T-helper 2 cell treated with Interferon-gamma antibody and Interleukin-4, amounts not matched to agents 5 μg/mL and 100 μg/mL, for 36 hours (primary cell): ENCODE results near the gene DRD1.

Experiments
- DNase-seq: peaks from one replicate; pipeline ENCODE4 v3.0.0; 2021; ENCODE audit warnings: low spot score
- H3K27ac Mint-ChIP-seq: one replicate; pipeline ENCODE4 v1.8.0; 2021; ENCODE audit warnings: mild to moderate bottlenecking, mixed read lengths
- H3K27me3 Mint-ChIP-seq: one replicate; pipeline ENCODE4 v1.8.0; 2021; ENCODE audit warnings: low read depth, mixed read lengths
- H3K36me3 Mint-ChIP-seq: one replicate; pipeline ENCODE4 v1.8.0; 2021; ENCODE audit warnings: low read depth, mixed read lengths
- H3K4me1 Mint-ChIP-seq: one replicate; pipeline ENCODE4 v1.8.0; 2021; ENCODE audit warnings: low read depth, mixed read lengths
- H3K4me3 Mint-ChIP-seq: one replicate; pipeline ENCODE4 v1.8.0; 2022; ENCODE audit warnings: mild to moderate bottlenecking, moderate library complexity, mixed read lengths
- H3K9me3 Mint-ChIP-seq: one replicate; pipeline ENCODE4 v1.8.0; 2021; ENCODE audit warnings: mixed read lengths

The DRD1 gene

GRCh38 chr5:175444060-175444904 lies at the start of gene DRD1:
Gene DRD1 (minus strand): TSS chr5:175444182. CDS start chr5:175443099, 1,083 bp downstream.
- Mint-ChIP-seq H3K4me3 (peak within 1 kb of the TSS; percentile 61), H3K4me1 (peaks cover 2% of the 10 kb centered on the region), H3K27me3 (peaks cover 80% of the 10 kb centered on the region), H3K9me3 (no peaks in the 10 kb centered on the region), H3K36me3 (no peaks in the 10 kb centered on the region), H3K27ac (no peak within 1 kb of the TSS)
- peak; percentile 36 for DNase-seq

- H3K27me3 Mint-ChIP-seq: no peaks in the 10 kb centered on the region
- no peaks in the 10 kb centered on the region for H3K9me3 Mint-ChIP-seq
- H3K4me1 Mint-ChIP-seq: peaks cover 40% of the 10 kb centered on the region
- H3K27ac Mint-ChIP-seq: no peak overlapping the region
- no peak for DNase-seq
- peaks cover 61% of the 10 kb centered on the region for H3K36me3 Mint-ChIP-seq
- H3K4me3 Mint-ChIP-seq: no peak overlapping the region
Observed at GRCh38 chr5:175493726-175494125, 49.7 kb upstream of the DRD1 start.

DNA sequence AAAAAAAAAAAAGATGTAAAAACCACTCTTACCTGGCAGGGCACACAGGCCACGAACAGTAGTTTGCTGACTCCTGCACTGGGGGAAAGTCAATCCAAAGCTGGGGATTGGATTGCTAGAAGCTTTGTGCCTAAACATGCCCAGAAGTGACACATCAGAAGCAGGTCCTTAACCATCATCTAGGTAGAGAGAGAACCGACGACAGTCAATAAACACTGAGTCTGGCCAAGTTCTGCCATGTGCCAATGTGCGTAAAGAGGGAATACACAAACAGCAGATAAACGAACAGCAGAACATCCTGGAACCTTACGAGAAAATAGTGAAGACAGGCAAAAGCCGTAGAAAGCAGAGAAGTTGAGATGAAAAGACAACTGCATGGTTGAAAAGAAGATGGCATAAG lies 49.3 kb upstream of the DRD1 start:
- no peak overlapping the region for H3K27ac Mint-ChIP-seq
- peaks cover 43% of the 10 kb centered on the region for H3K4me1 Mint-ChIP-seq
- H3K9me3 Mint-ChIP-seq: no peaks in the 10 kb centered on the region
- peaks cover 63% of the 10 kb centered on the region for H3K36me3 Mint-ChIP-seq
- no peak for DNase-seq
- no peak overlapping the region for H3K4me3 Mint-ChIP-seq
- no peaks in the 10 kb centered on the region for H3K27me3 Mint-ChIP-seq

DNA sequence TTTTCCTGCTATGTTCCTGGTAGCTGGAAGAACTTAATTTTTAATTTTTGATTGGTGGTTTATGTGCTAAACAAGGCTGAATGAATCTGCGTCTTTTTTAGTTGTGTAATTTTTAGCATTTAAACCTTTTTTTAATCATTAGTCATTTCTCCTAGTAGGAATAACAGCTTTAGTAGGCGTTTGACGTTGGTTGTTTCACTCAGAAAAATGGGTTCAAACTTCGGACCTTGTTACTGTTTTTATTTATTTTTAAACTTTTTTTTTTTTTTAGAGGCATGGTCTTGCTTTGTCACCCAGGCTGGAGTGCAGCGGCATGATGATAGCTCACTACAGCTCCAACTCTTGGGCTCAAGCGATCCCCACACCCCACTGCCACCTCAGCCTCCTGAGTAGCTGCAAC lies 47.2 kb upstream of the DRD1 start:
- Mint-ChIP-seq H3K4me1 (peaks cover 55% of the 10 kb centered on the region), H3K27ac (no peak overlapping the region)
- DNase-seq: no peak

DNA sequence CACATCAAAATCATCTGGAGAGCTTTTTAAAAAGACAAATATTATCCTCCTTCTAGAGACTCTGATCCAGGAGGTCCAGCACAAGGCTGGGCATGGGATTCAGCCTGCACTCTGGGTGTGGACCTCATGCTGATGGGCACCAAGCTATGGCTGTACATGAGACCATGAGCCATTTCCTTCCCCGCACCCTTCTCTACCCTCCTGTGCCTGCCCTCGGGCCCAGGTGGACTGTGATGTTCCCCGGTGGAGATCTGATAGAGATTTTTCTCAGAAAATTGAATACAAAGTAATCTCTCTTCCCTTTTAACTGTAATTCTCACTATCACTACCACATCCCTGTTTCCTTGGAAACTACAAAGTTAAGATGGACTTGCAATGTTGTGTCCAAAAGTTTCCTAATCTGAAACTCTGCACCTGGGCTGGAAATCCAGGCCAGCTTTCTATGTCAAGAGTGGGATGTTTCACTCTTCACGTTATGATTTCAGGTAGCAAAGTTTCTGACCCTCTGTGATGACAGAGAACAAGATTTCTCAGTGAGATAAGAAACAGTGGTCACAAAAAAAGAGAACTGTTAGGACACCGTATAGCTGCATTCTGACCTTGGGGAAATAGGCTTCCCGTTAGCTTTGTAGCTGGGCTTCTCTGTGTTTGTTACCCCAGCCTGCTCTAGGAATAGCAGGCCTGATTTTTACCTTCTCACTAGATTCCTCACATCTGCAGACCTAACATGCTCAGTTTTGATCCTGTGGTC lies 45.9 kb upstream of the DRD1 start:
- H3K9me3 Mint-ChIP-seq: no peaks in the 10 kb centered on the region
- H3K27ac Mint-ChIP-seq: peak overlapping the region; percentile 86
- peak overlapping the region; percentile 57 for H3K4me3 Mint-ChIP-seq
- H3K27me3 Mint-ChIP-seq: no peaks in the 10 kb centered on the region
- DNase-seq: no peak
- H3K36me3 Mint-ChIP-seq: peaks cover 68% of the 10 kb centered on the region
- H3K4me1 Mint-ChIP-seq: peaks cover 62% of the 10 kb centered on the region

More for the DNA sequence above, 47.2 kb upstream of the DRD1 start:
- no peaks in the 10 kb centered on the region for H3K9me3 Mint-ChIP-seq
- H3K27me3 Mint-ChIP-seq: no peaks in the 10 kb centered on the region
- no peak overlapping the region for H3K4me3 Mint-ChIP-seq
- H3K36me3 Mint-ChIP-seq: peaks cover 65% of the 10 kb centered on the region

DNA sequence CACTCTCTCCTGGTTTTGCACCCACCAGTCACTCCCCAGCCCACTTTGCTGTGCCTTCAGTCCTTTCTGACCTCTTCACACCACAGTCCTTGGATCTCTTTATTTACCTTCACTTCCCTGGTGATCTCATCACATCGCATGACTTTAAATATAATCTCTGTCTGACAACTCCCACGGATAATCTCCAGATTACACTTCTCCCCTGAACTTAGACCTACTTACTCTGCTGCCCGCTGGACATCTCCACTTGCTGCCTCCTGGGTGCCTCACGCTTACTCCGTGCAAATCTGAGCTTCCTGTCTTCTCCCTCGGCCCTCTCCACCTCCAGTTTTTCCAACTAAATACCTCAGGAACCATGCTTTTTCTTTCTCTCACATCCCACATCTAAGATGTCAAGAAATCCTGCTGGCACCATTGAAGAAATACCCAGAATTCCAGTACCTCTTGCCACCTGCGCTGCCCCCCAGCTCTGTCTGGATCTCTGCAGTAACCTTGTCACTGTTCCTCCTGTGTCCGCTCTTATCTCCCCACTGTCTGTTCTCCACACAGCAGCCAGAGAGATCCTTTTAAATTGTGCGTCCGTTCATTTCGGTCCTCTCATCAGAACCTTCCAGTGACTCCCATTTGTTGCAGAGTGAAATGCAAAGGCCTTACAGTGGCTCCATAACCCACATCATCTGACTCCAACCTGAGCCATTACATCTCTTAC lies 43.7 kb upstream of the DRD1 start:
- H3K27me3 Mint-ChIP-seq: no peaks in the 10 kb centered on the region
- no peak for DNase-seq
- peak overlapping the region; percentile 50 for H3K4me3 Mint-ChIP-seq
- peaks cover 70% of the 10 kb centered on the region for H3K36me3 Mint-ChIP-seq
- H3K4me1 Mint-ChIP-seq: peaks cover 71% of the 10 kb centered on the region
- H3K27ac Mint-ChIP-seq: peak overlapping the region; percentile 80
- H3K9me3 Mint-ChIP-seq: no peaks in the 10 kb centered on the region

GRCh38 chr5:175485631-175486030 lies 41.6 kb upstream of the DRD1 start:
- DNase-seq: no peak
- Mint-ChIP-seq H3K9me3 (no peaks in the 10 kb centered on the region), H3K4me1 (peaks cover 85% of the 10 kb centered on the region), H3K4me3 (peak overlapping the region; percentile 40), H3K27ac (no peak overlapping the region), H3K36me3 (peaks cover 78% of the 10 kb centered on the region), H3K27me3 (no peaks in the 10 kb centered on the region)

DNA sequence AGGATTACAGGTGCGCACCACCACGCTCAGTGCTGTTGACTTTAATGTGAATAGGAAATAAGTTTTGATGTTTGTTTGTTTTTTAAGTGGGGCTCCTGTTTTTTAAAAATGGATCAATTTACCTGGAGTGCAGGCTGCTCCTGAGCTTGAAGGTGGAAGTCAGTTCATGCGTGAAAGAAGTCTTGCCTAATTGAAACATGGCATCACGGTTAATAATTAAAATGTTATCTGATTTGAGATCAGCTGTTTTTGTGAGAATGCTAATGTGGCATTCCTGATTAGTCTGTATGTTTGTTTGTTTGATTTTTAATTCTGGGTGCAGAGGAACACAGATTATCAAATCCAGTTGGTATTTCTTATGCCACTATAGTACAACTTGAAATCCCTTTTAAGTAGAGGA lies 40.8 kb upstream of the DRD1 start:
- no peaks in the 10 kb centered on the region for H3K27me3 Mint-ChIP-seq
- H3K4me1 Mint-ChIP-seq: peaks cover 81% of the 10 kb centered on the region
- peak overlapping the region; percentile 10 for H3K4me3 Mint-ChIP-seq
- no peak for DNase-seq
- peak overlapping the region; percentile 8 for H3K27ac Mint-ChIP-seq
- H3K36me3 Mint-ChIP-seq: peaks cover 76% of the 10 kb centered on the region
- H3K9me3 Mint-ChIP-seq: no peaks in the 10 kb centered on the region

DNA sequence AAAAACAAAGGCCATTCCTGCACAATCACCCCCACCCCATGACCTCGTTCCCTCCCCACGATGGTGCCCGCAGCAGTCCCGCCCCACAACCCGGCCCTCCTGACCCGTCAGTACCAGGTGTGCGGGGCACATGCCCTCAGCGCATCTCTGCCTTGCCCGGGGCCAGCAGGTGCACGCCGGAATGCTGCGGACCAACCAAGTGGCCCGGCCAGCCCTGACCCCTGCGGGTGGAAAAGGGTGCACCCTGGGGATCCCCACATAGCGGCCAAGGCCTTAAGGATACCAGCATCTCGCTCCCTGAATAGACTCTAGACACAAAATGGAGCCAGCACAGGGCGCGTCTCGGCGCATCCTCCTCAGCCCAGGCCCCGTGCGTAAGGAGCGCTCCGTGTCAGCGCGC lies 40.3 kb upstream of the DRD1 start:
- H3K9me3 Mint-ChIP-seq: no peaks in the 10 kb centered on the region
- H3K4me3 Mint-ChIP-seq: peak overlapping the region; percentile 73
- peaks cover 76% of the 10 kb centered on the region for H3K36me3 Mint-ChIP-seq
- peaks cover 76% of the 10 kb centered on the region for H3K4me1 Mint-ChIP-seq
- H3K27me3 Mint-ChIP-seq: no peaks in the 10 kb centered on the region
- no peak for DNase-seq
- peak overlapping the region; percentile 8 for H3K27ac Mint-ChIP-seq

DNA sequence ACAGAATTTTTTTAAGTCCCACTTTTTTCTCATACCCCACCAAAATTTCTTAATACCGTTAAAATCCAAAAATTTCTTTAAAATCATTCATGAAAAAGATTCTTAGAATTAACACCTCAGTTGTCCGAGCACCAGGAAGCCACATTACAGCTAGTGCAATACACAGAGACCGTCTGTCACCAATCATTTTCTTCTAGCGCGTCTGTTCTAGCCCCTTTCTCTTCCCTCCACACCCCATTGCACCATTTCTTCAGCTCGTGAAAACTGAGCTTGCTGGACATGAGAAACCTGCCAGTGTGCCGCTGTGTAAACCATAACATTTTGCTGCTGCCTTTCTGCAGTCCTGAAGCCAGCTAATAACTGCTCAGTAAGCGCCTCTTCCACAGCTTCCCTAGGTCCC lies 39.4 kb upstream of the DRD1 start:
- no peak for DNase-seq
- Mint-ChIP-seq H3K27ac (peak overlapping the region; percentile 74), H3K9me3 (no peaks in the 10 kb centered on the region), H3K27me3 (no peaks in the 10 kb centered on the region), H3K4me3 (peak overlapping the region; percentile 73), H3K4me1 (peaks cover 67% of the 10 kb centered on the region), H3K36me3 (peaks cover 72% of the 10 kb centered on the region)

- peak overlapping the region; percentile 90 for H3K27ac Mint-ChIP-seq
- DNase-seq: no peak
- peaks cover 44% of the 10 kb centered on the region for H3K4me1 Mint-ChIP-seq
- H3K9me3 Mint-ChIP-seq: no peaks in the 10 kb centered on the region
- H3K4me3 Mint-ChIP-seq: peak overlapping the region; percentile 96
- H3K36me3 Mint-ChIP-seq: peaks cover 45% of the 10 kb centered on the region
- peaks cover 6% of the 10 kb centered on the region for H3K27me3 Mint-ChIP-seq
Observed at GRCh38 chr5:175479125-175479881, 35.3 kb upstream of the DRD1 start.

DNA sequence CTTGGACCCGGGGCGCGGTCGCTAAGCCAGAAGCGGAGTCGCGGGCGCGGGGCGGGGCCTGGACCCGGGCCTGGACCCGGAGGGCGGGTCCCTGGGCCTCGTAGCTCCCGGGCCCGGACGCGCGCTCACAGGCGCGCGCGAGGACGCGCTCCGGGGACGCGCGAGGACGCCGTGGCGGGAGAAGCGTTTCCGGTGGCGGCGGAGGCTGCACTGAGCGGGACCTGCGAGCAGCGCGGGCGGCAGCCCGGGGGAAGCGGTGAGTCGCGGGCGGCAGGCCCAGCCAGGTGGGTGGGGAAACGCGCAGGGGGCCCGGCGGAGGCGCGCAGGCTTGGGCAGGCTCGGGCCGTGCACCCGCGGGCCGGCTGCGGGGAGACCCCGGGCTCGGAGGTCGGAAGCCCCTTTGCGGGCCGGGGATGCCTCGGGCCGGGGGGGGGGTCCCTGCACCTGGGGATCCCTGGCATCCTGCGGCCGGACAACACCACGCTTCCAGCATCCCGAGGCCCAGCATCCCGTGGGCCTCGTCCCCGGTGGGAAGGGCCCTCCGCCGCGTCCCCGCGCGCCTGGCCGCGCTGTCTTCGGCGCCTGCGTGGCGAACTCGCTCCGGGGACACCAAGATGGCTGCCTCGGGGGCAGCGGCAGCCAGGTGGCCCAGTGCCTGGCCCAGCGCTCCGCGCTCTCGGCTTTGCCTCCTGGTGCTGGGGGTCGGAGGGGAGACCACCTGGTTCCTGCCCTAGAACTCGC lies 34.6 kb upstream of the DRD1 start, which contains the start of gene SFXN1:
TSS of gene SFXN1 (plus strand) at position 177 of the 741 bp plus-strand sequence. CDS start 13,544 bp downstream, outside the sequence.
- Mint-ChIP-seq H3K4me3 (peak within 1 kb of the TSS; percentile 96), H3K9me3 (no peaks in the 10 kb centered on the region), H3K27me3 (peaks cover 9% of the 10 kb centered on the region), H3K27ac (peak within 1 kb of the TSS; percentile 90), H3K36me3 (peaks cover 39% of the 10 kb centered on the region), H3K4me1 (peaks cover 38% of the 10 kb centered on the region)
- peak; percentile 88 for DNase-seq

DNA sequence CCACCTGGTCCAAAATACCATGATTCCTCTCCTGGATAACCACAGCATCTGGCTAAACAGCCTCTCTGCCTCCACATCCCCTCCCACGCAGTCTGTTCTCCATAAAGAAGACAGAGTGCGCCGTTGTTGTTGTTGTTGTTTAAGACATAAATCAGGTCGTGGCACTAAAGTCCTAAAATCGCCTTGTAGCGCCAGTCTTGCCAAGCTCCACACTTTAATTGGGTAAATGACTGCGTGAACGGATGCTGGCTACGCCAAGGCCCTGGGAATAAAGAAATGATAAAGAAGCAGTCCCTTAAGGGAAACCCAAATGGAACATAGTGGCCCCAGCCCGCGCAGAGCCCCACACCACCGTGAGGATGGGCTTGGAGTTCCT lies 34.0 kb upstream of the DRD1 start:
- Mint-ChIP-seq H3K27ac (peak overlapping the region; percentile 63), H3K4me3 (peak overlapping the region; percentile 82), H3K36me3 (peaks cover 34% of the 10 kb centered on the region), H3K4me1 (peaks cover 32% of the 10 kb centered on the region), H3K27me3 (peaks cover 9% of the 10 kb centered on the region), H3K9me3 (no peaks in the 10 kb centered on the region)
- no peak for DNase-seq
